ENCODE measurements around the gene CCL22. TPM values are rescaled to one million over a fixed set of nuclear protein-coding genes. Genes with fewer than 3 reads are reported as not detected.
A peak's percentile ranks its signal among the peaks of the same experiment; 100 is the strongest.

Gene CCL22
- total RNA-seq, 1 donor from 2014 or later, result not detected

GRCh38 chr16:57405097-57405496, 46.5 kb downstream of the CCL22 start:
- no peak for TF ChIP-seq CTCF (IDR thresholded peaks at IDR 0.05; ENCODE audit: unreplicated experiment)
- Mint-ChIP-seq H3K4me1 (ENCODE audit: unreplicated experiment) (peaks cover 12% of the 10 kb centered on the region), H3K36me3 (ENCODE audit: low read depth, unreplicated experiment) (no peaks in the 10 kb centered on the region), H3K27ac (ENCODE audit: unreplicated experiment) (no peak overlapping the region), H3K4me3 (ENCODE audit: unreplicated experiment) (no peak overlapping the region), H3K9me3 (ENCODE audit: unreplicated experiment) (no peaks in the 10 kb centered on the region), H3K27me3 (ENCODE audit: unreplicated experiment) (peaks cover 11% of the 10 kb centered on the region)
- no peak for DNase-seq (ENCODE audit: low spot score)

- DNase-seq (ENCODE audit: low spot score), result no peak
These were observed 48.3 kb downstream of the CCL22 start for GRCh38 chr16:57406881-57407280.

GRCh38 chr16:57407521-57408353, 49.2 kb downstream of the CCL22 start:
- Mint-ChIP-seq H3K4me1 (ENCODE audit: unreplicated experiment) (peaks cover 18% of the 10 kb centered on the region), H3K9me3 (ENCODE audit: unreplicated experiment) (no peaks in the 10 kb centered on the region), H3K27me3 (ENCODE audit: unreplicated experiment) (peaks cover 11% of the 10 kb centered on the region), H3K4me3 (ENCODE audit: unreplicated experiment) (no peak overlapping the region), H3K27ac (ENCODE audit: unreplicated experiment) (no peak overlapping the region), H3K36me3 (ENCODE audit: low read depth, unreplicated experiment) (no peaks in the 10 kb centered on the region)
- no peak for DNase-seq (ENCODE audit: low spot score)
- TF ChIP-seq CTCF (IDR thresholded peaks at IDR 0.05; ENCODE audit: unreplicated experiment), result no peak

More at GRCh38 chr16:57406881-57407280, 48.3 kb downstream of the CCL22 start:
- peaks cover 18% of the 10 kb centered on the region for H3K4me1 Mint-ChIP-seq (ENCODE audit: unreplicated experiment)
- H3K27ac Mint-ChIP-seq (ENCODE audit: unreplicated experiment), result no peak overlapping the region
- no peak overlapping the region for H3K4me3 Mint-ChIP-seq (ENCODE audit: unreplicated experiment)
- TF ChIP-seq CTCF (IDR thresholded peaks at IDR 0.05; ENCODE audit: unreplicated experiment), result no peak
- peaks cover 11% of the 10 kb centered on the region for H3K27me3 Mint-ChIP-seq (ENCODE audit: unreplicated experiment)
- H3K9me3 Mint-ChIP-seq (ENCODE audit: unreplicated experiment), result no peaks in the 10 kb centered on the region
- no peaks in the 10 kb centered on the region for H3K36me3 Mint-ChIP-seq (ENCODE audit: low read depth, unreplicated experiment)

- peaks cover 18% of the 10 kb centered on the region for H3K4me1 Mint-ChIP-seq (ENCODE audit: unreplicated experiment)
- H3K4me3 Mint-ChIP-seq (ENCODE audit: unreplicated experiment), result no peak overlapping the region
- H3K27me3 Mint-ChIP-seq (ENCODE audit: unreplicated experiment), result peaks cover 10% of the 10 kb centered on the region
- no peak for TF ChIP-seq CTCF (IDR thresholded peaks at IDR 0.05; ENCODE audit: unreplicated experiment)
- H3K36me3 Mint-ChIP-seq (ENCODE audit: low read depth, unreplicated experiment), result no peaks in the 10 kb centered on the region
- no peaks in the 10 kb centered on the region for H3K9me3 Mint-ChIP-seq (ENCODE audit: unreplicated experiment)
- H3K27ac Mint-ChIP-seq (ENCODE audit: unreplicated experiment), result peak overlapping the region; percentile 19
- DNase-seq (ENCODE audit: low spot score), result no peak
These were observed 50.5 kb downstream of the CCL22 start for GRCh38 chr16:57409065-57409464.

GRCh38 chr16:57409870-57410587, 51.4 kb downstream of the CCL22 start:
- Mint-ChIP-seq H3K4me3 (ENCODE audit: unreplicated experiment) (no peak overlapping the region), H3K9me3 (ENCODE audit: unreplicated experiment) (no peaks in the 10 kb centered on the region), H3K27ac (ENCODE audit: unreplicated experiment) (no peak overlapping the region), H3K36me3 (ENCODE audit: low read depth, unreplicated experiment) (no peaks in the 10 kb centered on the region), H3K27me3 (ENCODE audit: unreplicated experiment) (peaks cover 11% of the 10 kb centered on the region), H3K4me1 (ENCODE audit: unreplicated experiment) (peaks cover 20% of the 10 kb centered on the region)
- no peak for DNase-seq (ENCODE audit: low spot score)
- TF ChIP-seq CTCF (IDR thresholded peaks at IDR 0.05; ENCODE audit: unreplicated experiment), result no peak
